ENCODE measurements around the gene ZSCAN21.

GRCh38 chr7:100093054-100093453 is 43.5 kb downstream of the ZSCAN21 start:
- TF ChIP-seq CTCF (conservative IDR thresholded peaks at IDR 0.05) = no peak
- TF ChIP-seq ZFX (IDR thresholded peaks at IDR 0.05) = no peak
